Colon (tissue), 2 donors: ENCODE data around the gene PDE4D.
"Not testable (repeated sequence)": the region's sequence is repeated elsewhere in the genome, so short reads cannot be mapped to it uniquely, and the experiment has no call there.

ENCODE experiments used
- FAIRE-seq: peaks from 2 replicates; lab custom pipeline; 2012; peaks lifted over from hg19 to GRCh38; lab: Jason Lieb, UNC
- donor health status: control.
- donor health status: control.

The PDE4D gene

GRCh38 chr5:59064293-59064692 is 829.2 kb downstream of the PDE4D start:
- no peak for FAIRE-seq

GRCh38 chr5:59062986-59063683 is 830.4 kb downstream of the PDE4D start:
- FAIRE-seq = no peak

GRCh38 chr5:59061377-59061776 is 832.1 kb downstream of the PDE4D start:
- FAIRE-seq = no peak

DNA sequence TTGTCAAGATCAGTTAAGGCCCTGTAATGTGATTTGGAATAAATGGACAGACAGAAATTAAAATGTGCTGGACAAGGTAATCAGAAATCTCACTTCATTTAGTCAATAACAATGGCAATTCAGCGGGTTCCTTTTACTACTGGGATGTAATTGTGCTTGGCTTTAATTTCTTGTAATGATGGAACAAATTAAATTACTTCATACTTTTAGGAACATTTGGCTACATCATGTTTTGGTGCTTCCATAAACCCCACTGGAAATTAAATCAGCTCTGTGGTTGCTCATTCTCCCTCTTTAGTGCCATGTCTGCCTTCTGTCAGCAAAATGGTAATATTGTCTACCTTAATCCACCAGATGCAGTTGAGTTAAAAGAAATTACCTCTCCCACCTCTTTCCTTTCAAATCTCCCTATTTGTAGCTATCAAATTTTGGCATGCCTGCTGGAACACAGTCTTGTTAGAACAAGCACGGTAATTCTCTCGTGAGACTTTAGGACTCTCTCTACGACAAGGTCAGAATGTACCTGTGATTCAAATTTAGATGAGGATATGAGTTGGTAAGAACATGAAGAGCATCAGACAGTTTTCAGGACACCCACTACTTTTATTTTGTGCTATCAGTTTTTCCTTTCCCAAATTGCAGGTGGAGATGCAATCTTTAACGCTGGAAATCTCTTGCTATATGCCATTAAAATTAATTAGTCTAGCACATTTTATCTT is 834.4 kb downstream of the PDE4D start:
- FAIRE-seq = no peak

DNA sequence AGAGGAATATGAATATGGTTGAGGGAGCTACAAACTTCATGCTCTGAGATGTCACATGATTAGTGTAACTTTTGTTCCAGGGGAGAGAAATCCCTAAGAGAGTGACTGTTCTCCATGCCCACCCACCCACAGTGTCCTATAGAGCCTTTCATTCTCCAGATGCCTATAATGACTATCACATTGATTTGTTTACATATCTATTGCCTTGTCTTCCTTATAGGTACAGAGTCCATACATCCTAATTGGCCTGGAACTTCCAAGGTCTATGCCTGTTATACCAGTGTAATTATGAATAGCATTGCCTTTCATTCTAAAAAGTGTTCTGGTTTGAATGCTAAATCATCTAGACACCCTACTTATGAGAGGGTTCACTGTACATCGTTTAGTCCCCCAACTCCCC is 835.3 kb downstream of the PDE4D start:
- FAIRE-seq = no peak

- FAIRE-seq = not testable (repeated sequence)
Measured at GRCh38 chr5:59056599-59056998, 836.9 kb downstream of the PDE4D start.

- no peak for FAIRE-seq
Measured at GRCh38 chr5:59055745-59056448, 837.6 kb downstream of the PDE4D start.

GRCh38 chr5:59054963-59055528 is 838.5 kb downstream of the PDE4D start:
- FAIRE-seq = no peak

- FAIRE-seq = no peak
Measured at GRCh38 chr5:59051951-59052350, 841.6 kb downstream of the PDE4D start.

DNA sequence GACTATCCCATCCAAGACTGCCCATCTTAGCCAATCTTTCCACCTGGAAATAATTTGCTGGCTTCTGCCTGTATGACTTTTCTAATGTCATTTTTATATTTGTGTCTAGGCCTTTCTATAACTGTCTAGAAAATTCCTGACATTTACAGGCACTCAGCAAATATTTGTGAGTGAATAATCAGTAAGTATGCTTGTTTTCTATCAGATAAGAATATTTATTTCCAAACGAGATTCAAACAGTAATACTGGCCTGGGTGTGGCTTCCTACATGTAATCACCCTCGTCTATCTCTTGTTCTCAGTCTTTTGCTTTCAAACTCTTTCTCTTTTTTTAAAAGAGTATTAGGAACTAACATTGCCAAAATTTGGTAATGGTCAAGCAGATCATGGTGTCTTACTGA is 844.4 kb downstream of the PDE4D start:
- FAIRE-seq = no peak

GRCh38 chr5:59042201-59043055 is 851.1 kb downstream of the PDE4D start:
- no peak for FAIRE-seq

- no peak for FAIRE-seq
Measured at GRCh38 chr5:59041355-59041754, 852.2 kb downstream of the PDE4D start.

DNA sequence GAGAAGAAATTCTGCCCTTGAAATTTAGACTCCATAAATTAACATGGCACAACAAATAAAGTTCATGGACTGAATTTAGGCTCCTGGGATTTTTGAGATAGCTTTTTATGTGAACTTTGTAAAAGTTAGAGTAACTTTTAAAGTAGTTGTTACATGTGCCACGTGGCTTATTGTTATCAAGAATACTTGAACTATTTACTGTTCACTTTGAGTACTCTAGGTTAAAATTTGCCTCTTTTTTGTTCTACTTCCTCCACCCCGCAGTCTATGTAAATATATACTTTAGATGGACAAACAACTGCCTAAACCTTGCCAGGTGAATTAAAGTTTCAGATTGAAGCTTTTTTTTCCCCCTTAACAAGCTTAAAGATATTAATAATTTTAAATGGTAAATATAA is 852.7 kb downstream of the PDE4D start:
- FAIRE-seq = no peak

GRCh38 chr5:59040024-59040803 is 853.3 kb downstream of the PDE4D start:
- no peak for FAIRE-seq

GRCh38 chr5:59039296-59040023 is 854.1 kb downstream of the PDE4D start:
- FAIRE-seq = no peak

GRCh38 chr5:59038798-59039295 is 854.7 kb downstream of the PDE4D start:
- no peak for FAIRE-seq

DNA sequence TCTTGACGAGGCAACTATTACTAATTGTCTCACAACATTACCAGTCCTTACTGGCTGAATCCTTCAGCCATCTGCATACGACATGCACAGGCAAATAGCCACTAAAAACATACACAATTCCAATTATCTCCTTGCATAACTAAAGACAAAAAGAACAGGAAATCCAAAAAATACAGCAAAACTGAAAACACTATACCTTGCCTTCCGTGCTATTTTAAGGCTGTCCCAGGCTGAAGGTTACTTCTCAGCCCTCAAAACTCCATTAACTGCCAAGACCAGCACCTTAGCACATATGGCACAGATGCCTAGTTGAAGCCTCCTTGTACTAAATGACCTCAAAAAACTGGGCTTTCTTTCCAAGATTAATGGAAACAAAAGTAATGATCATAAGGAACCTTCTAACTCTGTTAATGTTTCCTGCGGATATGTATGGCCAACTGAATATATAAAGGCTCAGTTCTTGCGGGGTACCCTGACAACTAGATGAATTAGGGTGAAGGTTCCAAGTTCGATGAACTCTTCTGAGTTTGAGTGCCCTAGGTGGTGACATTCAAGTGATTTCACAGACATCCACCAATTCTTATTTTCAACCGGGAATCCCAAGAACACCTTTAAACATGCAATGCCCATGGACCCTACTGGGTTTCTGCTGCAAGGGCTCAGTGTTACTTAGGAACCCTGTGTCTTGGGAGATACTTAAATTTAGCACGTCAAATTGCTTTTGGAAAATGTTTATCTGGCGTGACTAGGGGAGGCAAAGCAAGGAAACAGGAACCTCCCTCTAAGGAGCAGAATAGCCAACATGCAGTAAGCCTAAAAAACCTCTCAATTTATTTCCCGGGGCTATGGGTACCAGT is 855.4 kb downstream of the PDE4D start:
- FAIRE-seq = no peak

GRCh38 chr5:59037453-59037852 is 856.1 kb downstream of the PDE4D start:
- no peak for FAIRE-seq

DNA sequence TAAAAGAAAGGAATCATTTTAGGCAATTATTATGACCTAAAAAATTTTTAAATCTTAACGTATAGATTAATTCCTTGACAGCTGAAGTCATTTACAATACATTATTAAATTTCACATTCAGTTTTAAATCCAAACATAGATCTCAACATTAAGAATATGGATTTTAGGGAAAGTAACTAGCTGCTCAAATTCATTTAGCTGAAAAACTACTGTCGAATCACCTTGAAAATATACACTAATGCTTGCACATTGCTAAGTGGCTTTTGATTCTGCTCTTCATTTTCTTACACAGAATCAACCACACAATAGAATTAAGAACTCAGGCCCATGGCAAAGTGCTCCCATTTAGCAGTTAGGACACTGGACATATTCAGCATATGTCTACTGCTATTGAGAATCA is 856.5 kb downstream of the PDE4D start:
- FAIRE-seq = no peak
